Loucy (cell line): ENCODE data around the gene C9orf78.

Source experiments
- H2AFZ ChIP-seq: fragments of 200-600 bp; sonication (generic); 2 replicates; pipeline ENCODE4 v1.6.0; 2016; ENCODE audit warnings: antibody characterized with exemption, mild to moderate bottlenecking, low read length, moderate library complexity
- H3F3A ChIP-seq: fragments of 200-600 bp; 2 replicates; pipeline ENCODE4 v1.6.0; 2016; ENCODE audit warnings: antibody characterized with exemption, low read depth, mild to moderate bottlenecking
- H3K27me3 ChIP-seq: fragments of 200-600 bp; sonication (generic); 2 replicates; pipeline ENCODE4 v1.6.1; 2014; ENCODE audit warnings: low read length, mild to moderate bottlenecking; ENCODE audit not compliant: insufficient read depth, poor library complexity, severe bottlenecking
- H3K36me3 ChIP-seq: fragments of 200-600 bp; sonication (generic); 2 replicates; pipeline ENCODE4 v1.6.1; 2016; ENCODE audit warnings: low read length; ENCODE audit not compliant: insufficient read depth
- H3K4me1 ChIP-seq: fragments of 200-600 bp; sonication (generic); 2 replicates; pipeline ENCODE4 v1.5.1; 2014; ENCODE audit warnings: low read length, mild to moderate bottlenecking; ENCODE audit not compliant: insufficient read depth, poor library complexity, severe bottlenecking
- H3K4me2 ChIP-seq: fragments of 200-600 bp; sonication (generic); 2 replicates; pipeline ENCODE4 v1.6.0; 2014; ENCODE audit warnings: antibody characterized with exemption, low read length, low read depth, mild to moderate bottlenecking; ENCODE audit not compliant: poor library complexity, severe bottlenecking
- H3K4me3 ChIP-seq: fragments of 200-600 bp; sonication (generic); 2 replicates; pipeline ENCODE4 v1.5.1; 2014; ENCODE audit warnings: low read length, mild to moderate bottlenecking, mixed read lengths; ENCODE audit not compliant: poor library complexity, severe bottlenecking
- H3K79me2 ChIP-seq: fragments of 200-600 bp; sonication (generic); 2 replicates; pipeline ENCODE4 v1.6.1; 2014; ENCODE audit warnings: low read length; ENCODE audit not compliant: insufficient read depth
- H3K9ac ChIP-seq: fragments of 200-600 bp; sonication (generic); 2 replicates; pipeline ENCODE4 v1.6.0; 2014; ENCODE audit warnings: mild to moderate bottlenecking, low read depth, low read length, moderate library complexity; ENCODE audit not compliant: poor library complexity, severe bottlenecking
- H3K9me2 ChIP-seq: fragments of 200-600 bp; sonication (generic); replicated peaks from 2 replicates; pipeline ENCODE4 v1.6.1; 2016; ENCODE audit warnings: low read depth, low read length, mixed read lengths
- H3K9me3 ChIP-seq: fragments of 200-600 bp; sonication (generic); 2 replicates; pipeline ENCODE4 v1.6.1; 2014; ENCODE audit warnings: mild to moderate bottlenecking, antibody characterized with exemption, low read length, low read depth; ENCODE audit not compliant: insufficient read depth
- H4K20me1 ChIP-seq: fragments of 200-600 bp; sonication (generic); 2 replicates; pipeline ENCODE4 v1.6.0; 2014; ENCODE audit warnings: antibody characterized with exemption, low read length, mild to moderate bottlenecking; ENCODE audit not compliant: insufficient read depth, poor library complexity, severe bottlenecking
- CTCF ChIP-seq: fragments of 200-600 bp; sonication (generic); conservative IDR thresholded peaks from 2 replicates; pipeline ENCODE4 v1.5.1; 2014; ENCODE audit warnings: mild to moderate bottlenecking, antibody characterized with exemption, low read length
- EZH2phosphoT487 ChIP-seq: fragments of 200-600 bp; IDR thresholded peaks from 2 replicates; pipeline ENCODE4 v1.6.1; 2018; ENCODE audit warnings: antibody characterized with exemption, mild to moderate bottlenecking, moderate library complexity, borderline replicate concordance

The C9orf78 gene

GRCh38 chr9:129852579-129852978, 17.5 kb upstream of the C9orf78 start:
- Histone ChIP-seq H3K4me2 (no peak overlapping the region), H3K9me2 (no peaks in the 10 kb centered on the region), H3F3A (0 out of 2 replicates have a peak, but pooled peaks cover 2% of the 10 kb centered on the region), H3K9me3 (no peaks in the 10 kb centered on the region), H3K4me1 (peaks cover 32% of the 10 kb centered on the region), H4K20me1 (no peaks in the 10 kb centered on the region), H2AFZ (no peak overlapping the region), H3K36me3 (peaks cover 5% of the 10 kb centered on the region; the same call in 1 of the 2 replicates), H3K79me2 (no peaks in the 10 kb centered on the region; the same call in 1 of the 2 replicates), H3K9ac (no peak overlapping the region), H3K4me3 (no peak overlapping the region), H3K27me3 (no peaks in the 10 kb centered on the region)
- TF ChIP-seq EZH2phosphoT487 (no peak), CTCF (no peak)

GRCh38 chr9:129851821-129852220, 16.7 kb upstream of the C9orf78 start:
- Histone ChIP-seq H3K27me3 (no peaks in the 10 kb centered on the region), H3K9me2 (no peaks in the 10 kb centered on the region), H3K4me1 (peaks cover 25% of the 10 kb centered on the region), H3F3A (0 out of 2 replicates have a peak, but pooled peaks cover 2% of the 10 kb centered on the region), H3K9me3 (no peaks in the 10 kb centered on the region), H3K4me3 (no peak overlapping the region), H3K4me2 (no peak overlapping the region), H3K9ac (no peak overlapping the region), H2AFZ (no peak overlapping the region), H3K79me2 (no peaks in the 10 kb centered on the region), H3K36me3 (peaks cover 5% of the 10 kb centered on the region; the same call in 1 of the 2 replicates), H4K20me1 (no peaks in the 10 kb centered on the region)
- TF ChIP-seq CTCF (no peak), EZH2phosphoT487 (no peak)

GRCh38 chr9:129850821-129851550, 15.9 kb upstream of the C9orf78 start:
- Histone ChIP-seq H2AFZ (no peak overlapping the region), H4K20me1 (no peaks in the 10 kb centered on the region), H3K9ac (no peak overlapping the region), H3K9me3 (no peaks in the 10 kb centered on the region), H3F3A (0 out of 2 replicates have a peak, but pooled peaks cover 2% of the 10 kb centered on the region), H3K4me2 (no peak overlapping the region), H3K9me2 (no peaks in the 10 kb centered on the region), H3K4me3 (no peak overlapping the region), H3K27me3 (no peaks in the 10 kb centered on the region), H3K79me2 (no peaks in the 10 kb centered on the region), H3K36me3 (peaks cover 5% of the 10 kb centered on the region; the same call in 1 of the 2 replicates), H3K4me1 (peaks cover 16% of the 10 kb centered on the region)
- TF ChIP-seq CTCF (no peak), EZH2phosphoT487 (no peak)
